HepG2 (cell line): Measurements from ENCODE around the gene RNASE8. TPM values are rescaled to one million over a fixed set of nuclear protein-coding genes. Genes with fewer than 3 reads are reported as not detected.

Source experiments
- ARNT ChIP-seq: fragments of 450-650 bp; IDR thresholded peaks from 2 replicates; pipeline ENCODE4 v1.6.1; 2017
- DR1 ChIP-seq: sonication (generic); formaldehyde crosslinking; IDR thresholded peaks from 2 replicates; pipeline ENCODE4 v1.8.0; 2021; ENCODE audit warnings: mild to moderate bottlenecking, missing genetic modification reagents, inconsistent platforms
- HNRNPH1 ChIP-seq: fragments of 200-400 bp; formaldehyde crosslinking; optimal IDR thresholded peaks from 2 replicates; pipeline ENCODE3; 2017; ENCODE audit warnings: mild to moderate bottlenecking, low read depth, low read length
- IKZF4 ChIP-seq: sonication (generic); formaldehyde crosslinking; IDR thresholded peaks from 2 replicates; pipeline ENCODE4 v1.5.1; 2020; ENCODE audit warnings: borderline replicate concordance, mild to moderate bottlenecking, low read depth, missing genetic modification reagents; ENCODE audit errors: not compliant biosample characterization
- KLF6 ChIP-seq: IDR thresholded peaks from 2 replicates; pipeline ENCODE4 v1.8.0; 2016; ENCODE audit warnings: missing biosample characterization, missing genetic modification reagents
- NFATC3 ChIP-seq: sonication (generic); formaldehyde crosslinking; IDR thresholded peaks from 2 replicates; pipeline ENCODE4 v1.5.1; 2020; ENCODE audit warnings: mild to moderate bottlenecking, missing genetic modification reagents
- NRL ChIP-seq: sonication (generic); formaldehyde crosslinking; IDR thresholded peaks from 2 replicates; pipeline ENCODE4 v1.5.0; 2020; ENCODE audit warnings: missing genetic modification reagents, mild to moderate bottlenecking, moderate library complexity, borderline replicate concordance
- RAD51 ChIP-seq: fragments of 450-650 bp; IDR thresholded peaks from 2 replicates; pipeline ENCODE4 v1.6.1; 2016; ENCODE audit warnings: borderline replicate concordance
- SP4 ChIP-seq: sonication (generic); formaldehyde crosslinking; IDR thresholded peaks from 2 replicates; pipeline ENCODE4 v1.8.1; 2023; ENCODE audit warnings: mild to moderate bottlenecking, missing genetic modification reagents
- SPEN ChIP-seq: sonication (generic); formaldehyde crosslinking; IDR thresholded peaks from 2 replicates; pipeline ENCODE4 v1.5.1; 2020; ENCODE audit warnings: low read depth, mild to moderate bottlenecking, missing genetic modification reagents
- ZBTB37 ChIP-seq: sonication (generic); formaldehyde crosslinking; IDR thresholded peaks from 2 replicates; pipeline ENCODE4 v1.4.0; 2020; ENCODE audit warnings: mild to moderate bottlenecking, missing genetic modification reagents
- ZFP91 ChIP-seq: sonication (generic); formaldehyde crosslinking; IDR thresholded peaks from 2 replicates; pipeline ENCODE4 v1.9.0; 2022; ENCODE audit warnings: missing genetic modification reagents, mild to moderate bottlenecking, borderline replicate concordance
- ZNF12 ChIP-seq: sonication (generic); formaldehyde crosslinking; IDR thresholded peaks from 2 replicates; pipeline ENCODE4 v1.5.0; 2020; ENCODE audit warnings: missing genetic modification reagents
- ZNF121 ChIP-seq: sonication (generic); formaldehyde crosslinking; IDR thresholded peaks from 2 replicates; pipeline ENCODE4 v1.5.0; 2020; ENCODE audit warnings: mild to moderate bottlenecking, missing genetic modification reagents
- ZNF557 ChIP-seq: sonication (generic); formaldehyde crosslinking; IDR thresholded peaks from 2 replicates; pipeline ENCODE4 v1.4.0; 2020; ENCODE audit warnings: missing genetic modification reagents
- ZNF577 ChIP-seq: sonication (generic); formaldehyde crosslinking; IDR thresholded peaks from 2 replicates; pipeline ENCODE4 v1.4.0; 2020; ENCODE audit warnings: mild to moderate bottlenecking, low read depth, missing genetic modification reagents, borderline replicate concordance
- ZNF670 ChIP-seq: sonication (generic); formaldehyde crosslinking; IDR thresholded peaks from 2 replicates; pipeline ENCODE4 v1.8.0; 2022; ENCODE audit warnings: mild to moderate bottlenecking, missing genetic modification reagents, borderline replicate concordance
- polyA plus RNA-seq, 8 experiments: library from polyadenylated mRNA; depleted of rRNA in 3 of 8; stranded (reverse) in 7 of 8; unstranded in 1 of 8; fragments of >200 nt; fragmentation: Illumina TruSeq in 4 of 8; extraction: Trizol in 4 of 8; gene quantifications; 2 replicates each; pipeline versions ENCODE4 v1.2.1 to v1.2.3, GENCODE V29; 2011 to 2016; ENCODE audit warnings: low read depth in 4 of 8, missing spikeins in 1 of 8, mixed read lengths in 1 of 8; ENCODE audit not compliant: insufficient read depth in 1 of 8
- total RNA-seq, 5 experiments: library from RNA; depleted of rRNA; stranded (reverse); fragments of >200 nt; fragmentation: Illumina TruSeq; extraction: Trizol; gene quantifications; 2 replicates each; pipeline ENCODE4 v1.2.3, GENCODE V29; 2016; ENCODE audit warnings: low read depth in 1 of 5
- TF ChIP-seq, protein P1 (sequence below): sonication (generic); formaldehyde crosslinking; IDR thresholded peaks from 2 replicates; pipeline ENCODE4 v1.5.0; 2020; ENCODE audit warnings: missing genetic modification reagents
- TF ChIP-seq, protein P2 (sequence below): sonication (generic); formaldehyde crosslinking; IDR thresholded peaks from 2 replicates; pipeline ENCODE4 v1.5.0; 2020; ENCODE audit warnings: missing genetic modification reagents
- TF ChIP-seq, protein P3 (sequence below): sonication (generic); formaldehyde crosslinking; IDR thresholded peaks from 2 replicates; pipeline ENCODE4 v1.4.0; 2020; ENCODE audit warnings: missing genetic modification reagents, borderline replicate concordance

The RNASE8 gene
- total and polyA plus RNA-seq, 2 of the 13 experiments (the other 11 are each of a cell fraction or from before 2014, with no cell fraction given) = not detected

DNA sequence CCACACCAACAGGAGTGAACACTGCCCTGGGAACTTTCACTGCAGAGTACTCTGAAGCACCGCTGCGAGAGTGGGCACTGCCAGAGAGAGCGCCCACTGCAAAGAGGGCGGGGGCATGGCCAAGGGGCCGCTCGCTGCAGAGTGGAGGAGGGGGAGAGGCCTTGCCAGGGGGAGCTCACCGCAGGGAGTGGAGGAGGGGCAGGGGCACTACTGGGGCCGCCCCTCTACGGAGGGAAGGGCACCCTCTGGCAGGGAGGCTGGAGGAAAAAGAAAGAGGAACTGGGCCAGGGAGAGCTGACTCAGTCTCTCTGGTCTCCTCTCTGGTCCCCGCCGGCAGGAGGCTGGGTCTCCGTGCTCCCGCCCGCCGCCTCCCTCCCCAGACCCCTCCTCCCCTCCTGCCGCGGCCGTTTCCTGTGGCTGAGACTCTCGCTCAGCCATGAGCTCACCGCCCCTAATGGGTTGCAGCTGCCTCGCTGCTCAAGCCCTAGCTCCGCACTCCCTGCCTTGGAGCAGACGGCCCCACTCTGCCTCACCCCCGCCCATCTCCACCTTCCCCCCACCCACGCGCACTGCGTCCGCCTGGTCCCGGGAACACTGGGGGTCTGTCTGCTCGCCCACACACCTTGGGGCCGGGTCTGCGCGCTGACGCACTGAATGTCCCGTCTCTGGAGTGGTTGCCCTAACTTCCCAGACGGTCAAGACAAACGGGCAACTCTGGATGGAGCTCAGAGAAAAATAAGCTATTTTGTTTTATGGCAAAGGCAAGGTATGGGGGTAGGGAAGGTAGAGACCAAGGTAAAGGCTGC lies 13.8 kb downstream of the RNASE8 start (continued):
- TF ChIP-seq KLF6 (CRISPR knock-in tag) (peak; percentile 38; the same call in 1 of the 2 replicates), SPEN (peak; percentile 68; the same call in 1 of the 2 replicates), ZNF577 (CRISPR knock-in tag) (no peak), ZNF12 (CRISPR knock-in tag) (no peak), ZNF557 (no peak), ZBTB37 (no peak), NRL (CRISPR knock-in tag) (peak; percentile 25; the same call in 1 of the 2 replicates), ZNF670 (peak; percentile 76; the same call in 1 of the 2 replicates), SP4 (peak; percentile 69; the same call in 1 of the 2 replicates), ARNT (no peak), NFATC3 (CRISPR knock-in tag) (no peak), ZNF121 (no peak; the same call in 1 of the 2 replicates), DR1 (no peak), IKZF4 (CRISPR knock-in tag) (no peak), ZFP91 (CRISPR knock-in tag) (peak; percentile 74), RAD51 (no peak), HNRNPH1 (no peak)
- TF ChIP-seq, protein P1, sequence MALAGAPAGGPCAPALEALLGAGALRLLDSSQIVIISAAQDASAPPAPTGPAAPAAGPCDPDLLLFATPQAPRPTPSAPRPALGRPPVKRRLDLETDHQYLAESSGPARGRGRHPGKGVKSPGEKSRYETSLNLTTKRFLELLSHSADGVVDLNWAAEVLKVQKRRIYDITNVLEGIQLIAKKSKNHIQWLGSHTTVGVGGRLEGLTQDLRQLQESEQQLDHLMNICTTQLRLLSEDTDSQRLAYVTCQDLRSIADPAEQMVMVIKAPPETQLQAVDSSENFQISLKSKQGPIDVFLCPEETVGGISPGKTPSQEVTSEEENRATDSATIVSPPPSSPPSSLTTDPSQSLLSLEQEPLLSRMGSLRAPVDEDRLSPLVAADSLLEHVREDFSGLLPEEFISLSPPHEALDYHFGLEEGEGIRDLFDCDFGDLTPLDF (CRISPR knock-in tag) = no peak
- TF ChIP-seq, protein P2, sequence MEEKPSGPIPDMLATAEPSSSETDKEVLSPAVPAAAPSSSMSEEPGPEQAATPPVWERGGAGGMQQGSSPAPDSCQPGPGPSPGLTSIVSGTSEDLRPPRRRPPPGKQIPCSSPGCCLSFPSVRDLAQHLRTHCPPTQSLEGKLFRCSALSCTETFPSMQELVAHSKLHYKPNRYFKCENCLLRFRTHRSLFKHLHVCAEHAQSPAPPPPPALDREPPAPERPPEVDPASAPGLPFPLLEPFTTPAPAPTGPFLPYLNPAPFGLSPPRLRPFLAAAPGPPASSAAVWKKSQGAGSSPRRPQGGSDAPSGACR (CRISPR knock-in tag) = no peak; the same call in 1 of the 2 replicates
- TF ChIP-seq, protein P3, sequence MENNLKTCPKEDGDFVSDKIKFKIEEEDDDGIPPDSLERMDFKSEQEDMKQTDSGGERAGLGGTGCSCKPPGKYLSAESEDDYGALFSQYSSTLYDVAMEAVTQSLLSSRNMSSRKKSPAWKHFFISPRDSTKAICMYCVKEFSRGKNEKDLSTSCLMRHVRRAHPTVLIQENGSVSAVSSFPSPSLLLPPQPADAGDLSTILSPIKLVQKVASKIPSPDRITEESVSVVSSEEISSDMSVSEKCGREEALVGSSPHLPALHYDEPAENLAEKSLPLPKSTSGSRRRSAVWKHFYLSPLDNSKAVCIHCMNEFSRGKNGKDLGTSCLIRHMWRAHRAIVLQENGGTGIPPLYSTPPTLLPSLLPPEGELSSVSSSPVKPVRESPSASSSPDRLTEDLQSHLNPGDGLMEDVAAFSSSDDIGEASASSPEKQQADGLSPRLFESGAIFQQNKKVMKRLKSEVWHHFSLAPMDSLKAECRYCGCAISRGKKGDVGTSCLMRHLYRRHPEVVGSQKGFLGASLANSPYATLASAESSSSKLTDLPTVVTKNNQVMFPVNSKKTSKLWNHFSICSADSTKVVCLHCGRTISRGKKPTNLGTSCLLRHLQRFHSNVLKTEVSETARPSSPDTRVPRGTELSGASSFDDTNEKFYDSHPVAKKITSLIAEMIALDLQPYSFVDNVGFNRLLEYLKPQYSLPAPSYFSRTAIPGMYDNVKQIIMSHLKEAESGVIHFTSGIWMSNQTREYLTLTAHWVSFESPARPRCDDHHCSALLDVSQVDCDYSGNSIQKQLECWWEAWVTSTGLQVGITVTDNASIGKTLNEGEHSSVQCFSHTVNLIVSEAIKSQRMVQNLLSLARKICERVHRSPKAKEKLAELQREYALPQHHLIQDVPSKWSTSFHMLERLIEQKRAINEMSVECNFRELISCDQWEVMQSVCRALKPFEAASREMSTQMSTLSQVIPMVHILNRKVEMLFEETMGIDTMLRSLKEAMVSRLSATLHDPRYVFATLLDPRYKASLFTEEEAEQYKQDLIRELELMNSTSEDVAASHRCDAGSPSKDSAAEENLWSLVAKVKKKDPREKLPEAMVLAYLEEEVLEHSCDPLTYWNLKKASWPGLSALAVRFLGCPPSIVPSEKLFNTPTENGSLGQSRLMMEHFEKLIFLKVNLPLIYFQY (CRISPR knock-in tag) = no peak
